GM18505 (cell line): ENCODE results near the gene TPPP2.

ENCODE experiments used
- ATAC-seq: cut with Tn5 transposase; IDR thresholded peaks from one replicate; pipeline ENCODE4 v1.9.1; 2021; ENCODE audit not compliant: unreplicated experiment
- POLR2A ChIP-seq: IDR thresholded peaks from 4 replicates; pipeline ENCODE4 v1.6.1; 2011; ENCODE audit warnings: borderline replicate concordance; ENCODE audit not compliant: insufficient read depth, insufficient read length; ENCODE audit errors: extremely low read depth

TPPP2 gene

DNA sequence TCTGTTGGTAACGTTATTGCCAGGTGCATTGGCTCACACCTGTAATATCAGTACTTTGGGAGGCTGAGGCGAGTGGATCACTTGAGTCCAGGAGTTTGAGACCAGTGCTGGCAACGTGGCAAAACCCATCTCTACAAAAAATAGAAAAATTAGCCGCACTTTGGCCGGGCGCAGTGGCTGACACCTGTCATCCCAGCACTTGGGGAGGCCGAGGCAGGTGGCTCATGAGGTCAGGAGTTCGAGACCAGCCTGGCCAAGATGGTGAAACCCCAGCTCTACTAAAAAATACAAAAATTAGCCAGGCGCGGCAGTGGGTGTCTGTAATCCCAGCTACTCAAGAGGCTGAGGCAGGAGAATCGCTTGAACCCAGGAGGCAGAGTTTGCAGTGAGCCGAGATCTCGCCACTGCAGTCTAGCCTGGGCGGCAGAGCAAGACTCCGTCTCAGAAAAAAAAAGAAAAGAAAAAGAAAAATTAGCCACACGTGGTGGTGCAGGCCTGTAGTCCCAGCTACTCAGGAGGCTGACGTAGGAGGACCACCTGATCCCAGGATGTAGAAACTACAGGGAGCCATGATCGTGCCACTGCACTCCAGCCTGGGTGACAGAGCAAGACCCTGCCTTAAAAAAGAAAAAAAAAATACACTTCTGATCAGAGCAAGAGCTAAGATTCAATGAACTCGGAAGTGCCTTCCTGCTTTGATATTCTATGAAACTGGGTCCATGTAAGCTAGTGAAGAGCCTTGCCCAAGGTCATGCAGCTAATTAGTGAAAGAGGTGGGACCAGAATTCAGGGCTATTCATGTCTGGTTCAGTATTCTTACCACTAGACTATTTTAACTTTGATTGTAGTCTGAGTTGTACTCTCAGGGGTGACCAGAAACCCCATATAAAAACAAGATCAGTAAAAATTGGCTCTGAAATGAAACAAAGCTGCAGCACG, 23.4 kb downstream of the TPPP2 start:
- no peak for TF ChIP-seq POLR2A
- no peak for ATAC-seq

DNA sequence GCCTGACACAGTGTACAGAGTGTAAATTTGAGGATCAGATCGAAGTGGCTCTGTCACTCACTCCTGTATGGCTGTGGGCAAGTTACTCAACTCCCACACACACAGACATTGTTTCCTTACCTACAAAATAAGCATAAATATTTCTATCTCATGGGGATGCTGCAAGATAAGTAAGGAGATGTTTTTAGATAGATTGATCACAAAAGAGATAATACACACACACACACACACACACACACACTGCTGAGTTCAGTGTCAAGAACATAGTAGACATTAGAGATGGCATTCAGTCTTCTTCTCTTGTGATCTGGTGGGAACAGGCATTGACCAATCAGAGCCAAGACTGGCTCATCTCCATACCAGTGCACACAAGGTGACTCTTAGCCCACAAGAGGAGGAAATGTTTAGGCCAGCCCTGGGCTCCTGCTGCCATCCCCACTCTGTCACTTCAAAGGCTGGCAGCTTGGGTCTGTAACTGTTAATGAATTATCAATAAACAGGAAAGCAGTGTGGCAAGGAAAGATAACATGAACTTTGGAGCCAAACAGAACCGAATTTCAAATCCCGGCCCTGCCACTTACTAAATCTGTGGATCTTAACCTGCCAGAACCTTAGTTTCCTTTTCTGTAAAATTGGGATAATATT, 24.2 kb downstream of the TPPP2 start:
- no peak for ATAC-seq
- no peak for TF ChIP-seq POLR2A

DNA sequence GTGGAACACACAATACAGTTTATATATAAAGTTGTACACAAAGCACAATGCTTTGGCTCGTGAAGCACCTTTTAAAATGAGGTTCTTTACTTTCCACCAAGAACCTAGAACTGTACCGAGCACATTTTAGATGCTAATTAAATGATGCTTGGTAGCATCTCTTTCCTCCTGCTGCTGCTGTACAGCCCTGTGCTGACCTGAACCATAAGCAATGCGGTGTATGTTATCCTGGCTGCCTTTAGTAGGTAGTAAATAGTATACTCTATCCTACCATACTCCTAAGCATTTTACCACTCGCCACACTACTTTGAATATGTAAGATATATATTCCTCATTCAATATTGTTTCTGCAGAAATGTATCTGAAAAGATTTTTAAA, 24.7 kb downstream of the TPPP2 start:
- no peak for TF ChIP-seq POLR2A
- no peak for ATAC-seq

GRCh38 chr14:21055432-21056117, 25.6 kb downstream of the TPPP2 start:
- no peak for ATAC-seq
- TF ChIP-seq POLR2A, result no peak

- no peak for ATAC-seq
- no peak for TF ChIP-seq POLR2A
These were observed 26.6 kb downstream of the TPPP2 start for GRCh38 chr14:21056520-21057163.

GRCh38 chr14:21057803-21058675, 28.0 kb downstream of the TPPP2 start, which contains the start of gene RNASE8:
TSS of gene RNASE8 (plus strand) at chr14:21057822. CDS start at chr14:21057893, 71 bp downstream.
- no peak for ATAC-seq
- no peak for TF ChIP-seq POLR2A

DNA sequence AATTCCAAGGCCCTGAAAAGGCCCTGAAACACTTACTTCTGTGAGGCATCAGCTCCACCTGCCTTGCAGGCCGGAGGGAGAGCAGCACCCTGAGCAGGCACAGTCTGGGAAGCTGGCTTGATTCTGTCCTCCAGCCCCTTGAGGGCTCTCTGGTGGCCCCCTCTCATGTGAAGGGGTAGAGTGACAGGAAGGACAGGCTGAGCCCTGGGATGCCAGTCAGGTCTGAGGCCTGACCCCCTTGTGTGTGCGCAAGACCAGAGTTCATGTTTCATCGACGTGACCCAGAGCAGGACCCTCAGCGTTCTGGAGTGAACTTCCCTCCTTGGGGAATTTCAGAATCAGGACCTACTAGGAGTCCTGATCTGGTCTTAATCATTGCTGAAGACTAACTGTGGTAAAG, 28.9 kb downstream of the TPPP2 start:
- ATAC-seq, result no peak
- TF ChIP-seq POLR2A, result no peak

DNA sequence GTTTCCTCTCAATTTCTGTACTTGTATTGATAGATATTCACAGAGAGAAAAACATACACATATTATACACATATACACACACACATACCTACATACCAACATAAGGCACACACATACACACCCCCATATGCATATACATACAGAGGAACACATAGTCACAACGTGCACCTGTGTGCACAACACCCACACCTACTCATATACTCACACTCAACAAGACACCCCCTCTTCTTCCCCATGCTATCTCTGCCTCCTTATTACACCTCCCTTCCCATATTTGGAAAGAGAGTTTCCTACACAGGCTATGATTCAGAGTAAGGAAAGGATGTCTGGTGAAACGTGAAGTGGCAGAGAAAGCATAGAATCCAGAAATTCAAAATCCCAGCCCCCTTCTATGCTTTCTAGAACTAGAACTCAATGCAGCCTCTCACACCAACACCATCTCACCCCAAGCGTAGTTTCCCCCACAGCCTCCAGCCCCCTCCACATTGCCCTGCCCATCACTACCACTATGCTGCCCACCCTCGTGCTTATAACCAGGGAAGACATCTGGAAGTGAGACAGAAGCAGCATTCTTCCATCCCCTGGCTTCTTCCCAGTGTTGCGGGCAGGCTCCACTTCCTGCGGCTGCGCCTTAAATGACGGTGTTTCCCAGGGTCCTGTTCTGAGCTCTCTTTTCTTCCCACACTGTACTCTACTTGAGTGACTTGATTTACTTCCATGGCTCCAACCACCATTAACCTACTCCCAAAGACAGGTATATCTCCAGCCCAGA, 30.0 kb downstream of the TPPP2 start:
- TF ChIP-seq POLR2A, result no peak
- ATAC-seq, result no peak

DNA sequence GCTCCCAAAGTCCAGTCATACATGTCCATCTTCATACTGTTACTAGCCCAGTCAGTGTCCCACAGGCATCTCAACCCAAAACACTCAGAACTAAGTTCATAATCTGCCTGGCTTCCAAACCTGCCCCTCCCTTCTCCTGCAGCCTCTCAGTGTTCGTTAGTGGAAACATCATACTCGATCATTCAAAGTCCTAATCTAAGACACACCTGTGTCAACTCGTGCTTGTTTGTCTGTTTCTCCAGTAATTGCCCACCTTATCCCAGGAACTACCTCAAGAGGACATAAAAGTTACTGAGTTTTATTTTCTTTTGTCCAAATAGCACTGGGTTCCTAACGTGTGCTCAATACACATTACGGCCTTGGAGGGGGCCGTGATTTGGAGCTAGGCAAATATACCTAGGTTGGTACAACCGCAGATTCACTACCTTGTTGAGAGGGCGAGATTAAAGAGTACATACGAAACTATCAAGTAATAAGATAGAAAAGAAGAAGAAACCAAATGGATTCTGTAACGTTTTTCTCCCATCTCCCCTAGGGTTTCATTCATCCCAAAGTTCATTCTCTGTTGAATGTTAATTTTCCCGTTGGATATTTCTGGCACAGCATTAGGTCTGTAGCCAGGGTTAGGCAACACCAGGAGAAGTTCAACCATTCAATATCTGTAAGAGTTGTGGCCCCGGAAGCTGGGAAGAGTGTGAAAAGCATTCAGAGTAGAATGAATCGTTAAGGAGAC, 30.8 kb downstream of the TPPP2 start:
- ATAC-seq, result no peak
- no peak for TF ChIP-seq POLR2A

GRCh38 chr14:21061347-21061668, 31.3 kb downstream of the TPPP2 start:
- ATAC-seq, result no peak
- TF ChIP-seq POLR2A, result no peak

DNA sequence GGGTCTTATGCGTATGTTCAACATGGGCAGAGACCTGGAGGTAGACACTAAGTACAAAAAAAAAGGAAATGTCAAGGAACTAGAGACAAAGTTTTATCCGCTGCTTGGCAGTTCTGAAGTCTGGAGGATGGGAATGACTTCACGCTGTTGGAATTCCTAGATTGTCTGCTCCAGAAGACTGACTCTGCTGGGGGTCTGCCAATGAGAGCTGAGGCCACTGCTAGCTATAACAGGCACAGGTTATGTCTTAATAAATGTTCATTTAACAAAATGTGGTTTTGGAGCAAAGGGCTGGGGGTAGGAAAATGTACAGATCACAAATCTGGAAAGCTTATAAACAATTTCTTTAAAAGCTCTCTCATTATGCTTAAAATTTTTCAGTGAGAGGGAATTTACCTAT, 33.5 kb downstream of the TPPP2 start:
- TF ChIP-seq POLR2A, result no peak
- no peak for ATAC-seq
